Memory B cell (primary cell): ENCODE results near the gene STUM.

Source experiments
- ATAC-seq: fragments of 150-1000 bp; cut with Tn5 transposase; 2 replicates; pipeline ENCODE4 v1.10.0; 2021; ENCODE audit warnings: low read depth, mild to moderate bottlenecking, moderate library complexity
- DNase-seq, 2 donors: peaks; one replicate each; pipeline ENCODE4 v3.0.0; 2022; ENCODE audit warnings: low spot score in 2 of 2
- H3K27ac Mint-ChIP-seq: one replicate; pipeline ENCODE4 v1.8.0; 2022; ENCODE audit warnings: mild to moderate bottlenecking, moderate library complexity, mixed read lengths
- H3K27me3 Mint-ChIP-seq: one replicate; pipeline ENCODE4 v1.8.0; 2022; ENCODE audit warnings: mixed read lengths
- H3K36me3 Mint-ChIP-seq: one replicate; pipeline ENCODE4 v1.8.0; 2022; ENCODE audit warnings: mild to moderate bottlenecking, mixed read lengths
- H3K4me1 Mint-ChIP-seq: one replicate; pipeline ENCODE4 v1.8.0; 2022; ENCODE audit warnings: mixed read lengths
- H3K4me3 Mint-ChIP-seq: one replicate; pipeline ENCODE4 v1.8.0; 2022; ENCODE audit warnings: mild to moderate bottlenecking, moderate library complexity, mixed read lengths
- H3K9me3 Mint-ChIP-seq: one replicate; pipeline ENCODE4 v1.8.0; 2022; ENCODE audit warnings: mixed read lengths

Gene STUM

DNA sequence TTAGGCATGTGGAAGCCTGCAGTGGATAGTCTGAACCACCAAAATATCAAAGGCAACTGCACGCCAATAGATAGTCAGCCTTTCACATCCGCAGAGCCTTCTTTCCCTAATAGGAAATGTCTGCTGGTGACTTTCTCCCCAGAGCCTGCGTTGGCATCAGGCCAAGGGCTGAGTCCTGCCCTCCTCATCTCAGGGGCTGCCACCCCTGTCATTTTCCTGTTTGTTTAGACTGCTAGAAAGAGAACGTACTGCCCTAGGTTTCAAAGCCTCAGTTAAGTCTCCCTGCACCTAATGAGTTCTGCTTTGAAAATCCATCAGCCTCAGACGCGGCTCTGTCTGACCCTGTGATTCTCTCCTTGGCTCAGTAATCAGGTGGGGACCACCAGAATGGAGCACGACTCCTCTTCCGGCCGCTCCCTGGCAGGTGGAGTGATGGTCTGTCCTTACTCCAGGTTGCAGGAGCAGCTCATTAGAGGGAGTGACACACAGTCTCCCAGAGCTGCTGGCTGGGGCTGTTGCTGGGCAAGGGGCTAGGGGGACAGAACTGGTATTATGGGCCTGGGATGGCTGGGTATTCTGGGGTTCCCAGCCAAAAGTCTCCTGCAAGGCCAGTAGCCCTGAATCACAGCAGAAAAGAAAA lies 27.3 kb downstream of the STUM start:
- Mint-ChIP-seq H3K27ac (no peak overlapping the region), H3K9me3 (no peaks in the 10 kb centered on the region), H3K4me1 (no peaks in the 10 kb centered on the region), H3K27me3 (peaks cover 10% of the 10 kb centered on the region), H3K36me3 (peaks cover 1% of the 10 kb centered on the region), H3K4me3 (no peak overlapping the region)
- no peak for ATAC-seq
- no peak for DNase-seq

DNA sequence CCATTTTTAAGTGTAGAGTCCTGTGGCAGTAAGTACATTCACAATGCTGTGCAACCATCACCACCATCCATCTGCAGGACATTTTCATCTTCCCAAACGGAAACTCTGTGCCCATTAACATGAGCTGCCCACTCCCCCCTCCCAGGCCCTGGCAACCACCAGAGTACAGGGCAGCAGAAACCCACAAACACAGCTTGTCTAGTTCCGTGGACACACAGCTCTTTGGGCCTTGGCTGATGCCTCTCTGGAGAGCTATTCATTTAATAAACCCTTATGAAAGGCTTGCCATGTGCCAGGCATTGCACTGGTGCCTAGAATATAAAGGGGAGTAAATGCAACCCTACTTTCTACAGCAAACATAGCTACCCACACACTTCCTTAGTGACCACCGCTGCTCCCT lies 28.0 kb downstream of the STUM start:
- DNase-seq, result no peak
- ATAC-seq, result no peak
- H3K4me1 Mint-ChIP-seq, result no peaks in the 10 kb centered on the region
- H3K36me3 Mint-ChIP-seq, result peaks cover 2% of the 10 kb centered on the region
- no peak overlapping the region for H3K4me3 Mint-ChIP-seq
- no peaks in the 10 kb centered on the region for H3K9me3 Mint-ChIP-seq
- peaks cover 10% of the 10 kb centered on the region for H3K27me3 Mint-ChIP-seq
- no peak overlapping the region for H3K27ac Mint-ChIP-seq

DNA sequence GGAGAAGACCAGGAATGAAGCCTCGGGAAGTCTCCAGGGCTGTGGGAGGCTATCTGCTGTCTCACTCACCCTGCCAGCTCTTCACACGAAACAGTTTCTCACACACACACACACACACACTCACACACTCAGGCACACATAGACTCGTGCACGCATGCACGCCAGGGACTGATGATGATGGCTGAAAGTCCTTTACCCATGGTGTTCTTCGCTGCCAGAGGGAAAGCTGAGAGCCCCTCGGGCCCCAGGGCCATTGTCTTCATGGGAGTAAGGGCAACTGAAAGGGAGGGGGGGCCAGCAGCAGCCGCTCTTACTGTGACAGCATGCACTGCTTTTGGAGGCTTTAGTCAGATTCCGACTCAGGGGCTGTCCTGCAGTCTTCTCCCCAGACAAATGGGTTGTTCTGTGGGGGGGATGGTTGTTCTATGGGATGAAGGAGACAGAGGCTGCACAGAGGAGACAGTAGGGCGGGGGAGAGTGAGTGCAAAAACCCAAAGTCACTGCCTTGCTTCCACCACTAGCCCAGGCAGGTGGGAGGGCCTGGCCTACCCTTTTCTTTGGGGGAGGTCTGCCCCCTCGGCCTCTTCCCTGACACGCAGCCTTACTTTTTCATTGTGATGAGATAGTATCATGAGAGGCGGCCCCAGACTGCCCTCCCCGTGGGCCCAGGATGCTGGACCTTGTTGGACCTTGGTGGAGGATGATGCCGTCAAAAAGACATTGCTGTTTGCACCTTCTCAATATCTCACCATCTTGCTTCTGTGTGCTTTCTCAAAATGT lies 29.0 kb downstream of the STUM start:
- DNase-seq, result no peak
- no peak overlapping the region for H3K4me3 Mint-ChIP-seq
- no peaks in the 10 kb centered on the region for H3K9me3 Mint-ChIP-seq
- H3K27me3 Mint-ChIP-seq, result peaks cover 9% of the 10 kb centered on the region
- no peaks in the 10 kb centered on the region for H3K4me1 Mint-ChIP-seq
- peaks cover 2% of the 10 kb centered on the region for H3K36me3 Mint-ChIP-seq
- H3K27ac Mint-ChIP-seq, result no peak overlapping the region
- ATAC-seq, result no peak

DNA sequence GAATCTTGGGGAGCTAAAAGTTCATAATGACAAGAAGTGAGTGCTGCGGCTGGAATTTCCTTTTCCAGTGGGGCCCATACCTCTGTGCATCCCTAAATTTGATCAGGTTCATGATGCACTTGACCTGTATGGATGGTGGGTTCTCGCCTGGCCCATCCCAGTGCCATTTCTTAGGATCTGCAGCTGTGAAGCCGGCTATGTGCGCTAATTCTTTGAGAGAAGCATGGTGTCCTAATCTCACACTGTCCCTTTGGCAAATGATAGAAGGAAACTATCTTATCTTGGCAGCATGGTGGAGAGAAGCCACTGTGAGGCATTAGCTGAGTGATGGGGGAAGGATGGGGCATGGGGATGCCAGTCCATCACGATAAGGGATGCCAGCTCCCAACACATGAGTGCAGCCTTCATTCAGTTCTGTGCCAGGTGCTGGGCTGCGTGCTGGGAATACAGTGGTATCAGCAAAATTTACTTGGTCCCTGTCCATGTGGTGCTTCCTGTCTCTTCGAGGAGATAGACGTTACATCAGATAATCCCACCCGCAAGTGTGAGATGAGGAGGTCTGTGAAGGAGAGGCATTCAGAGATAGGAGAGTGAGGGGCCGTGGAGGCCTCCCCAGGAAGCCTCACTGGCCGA lies 30.5 kb downstream of the STUM start:
- Mint-ChIP-seq H3K27ac (no peak overlapping the region), H3K9me3 (no peaks in the 10 kb centered on the region), H3K36me3 (peaks cover 2% of the 10 kb centered on the region), H3K27me3 (peaks cover 9% of the 10 kb centered on the region), H3K4me1 (peaks cover 1% of the 10 kb centered on the region), H3K4me3 (no peak overlapping the region)
- DNase-seq (no peak), ATAC-seq (no peak)

DNA sequence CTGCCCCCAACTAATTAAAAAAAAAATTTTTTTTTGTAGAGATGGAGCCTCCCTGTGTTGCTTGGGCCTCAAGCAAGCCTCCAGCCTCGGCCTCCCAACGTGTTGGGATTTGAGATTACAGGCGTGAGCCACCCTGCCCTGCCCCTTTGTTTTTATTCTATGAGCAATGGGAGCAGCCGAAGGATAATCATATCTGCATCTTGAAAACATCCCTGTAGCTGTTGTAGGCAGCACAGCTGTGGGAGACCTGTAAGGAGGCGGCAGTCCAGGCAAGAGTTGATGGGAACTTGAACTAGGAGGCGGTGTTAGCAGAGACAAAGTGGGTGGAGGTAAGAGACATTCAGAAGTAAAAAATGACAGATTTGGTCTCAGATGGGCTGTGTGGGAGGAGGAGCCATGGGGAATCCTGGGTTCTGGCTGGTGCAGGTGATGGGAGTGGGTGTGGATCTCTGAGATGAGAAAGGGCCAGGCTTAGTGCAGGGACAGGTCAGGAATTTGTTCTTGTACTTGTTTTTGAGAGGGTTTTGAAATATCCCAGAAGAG lies 31.3 kb downstream of the STUM start:
- DNase-seq (no peak), ATAC-seq (no peak)
- Mint-ChIP-seq H3K27me3 (peaks cover 9% of the 10 kb centered on the region), H3K4me1 (peaks cover 3% of the 10 kb centered on the region), H3K4me3 (no peak overlapping the region), H3K27ac (no peak overlapping the region), H3K36me3 (peaks cover 2% of the 10 kb centered on the region), H3K9me3 (no peaks in the 10 kb centered on the region)

DNA sequence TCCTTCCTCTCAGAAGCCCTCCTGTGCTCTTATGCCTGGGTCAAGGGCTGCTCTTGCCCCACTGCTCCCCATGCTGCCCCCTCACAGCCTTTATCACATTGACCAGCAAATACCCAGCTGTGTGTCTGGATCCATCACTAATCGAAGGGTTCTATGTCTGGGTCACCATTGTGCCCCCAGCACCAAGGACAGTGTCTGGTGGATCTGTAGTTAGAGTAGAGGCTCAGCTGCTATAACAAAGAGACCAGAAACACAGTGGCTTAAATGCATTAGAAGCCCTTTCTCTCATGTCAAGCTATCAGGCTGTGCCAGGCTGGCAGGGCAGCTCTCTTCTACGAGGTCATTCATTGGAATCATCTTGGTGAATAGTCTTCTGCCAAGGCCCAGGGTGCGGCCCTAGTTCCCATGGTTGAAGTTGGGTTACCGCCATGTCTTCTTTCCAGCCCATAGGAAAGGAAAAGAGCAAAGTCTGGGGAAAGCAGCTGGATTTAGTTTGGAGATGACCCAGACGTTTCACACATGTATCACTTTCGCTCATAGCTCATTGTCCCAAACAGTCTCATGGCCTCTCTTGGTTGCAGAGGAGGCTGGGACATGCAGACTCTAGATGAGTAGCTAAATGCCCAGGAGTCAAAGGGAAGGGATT lies 32.2 kb downstream of the STUM start:
- peaks cover 8% of the 10 kb centered on the region for H3K27me3 Mint-ChIP-seq
- H3K9me3 Mint-ChIP-seq, result no peaks in the 10 kb centered on the region
- peaks cover 2% of the 10 kb centered on the region for H3K36me3 Mint-ChIP-seq
- no peak overlapping the region for H3K27ac Mint-ChIP-seq
- no peak for DNase-seq
- peaks cover 3% of the 10 kb centered on the region for H3K4me1 Mint-ChIP-seq
- H3K4me3 Mint-ChIP-seq, result no peak overlapping the region
- ATAC-seq, result no peak

DNA sequence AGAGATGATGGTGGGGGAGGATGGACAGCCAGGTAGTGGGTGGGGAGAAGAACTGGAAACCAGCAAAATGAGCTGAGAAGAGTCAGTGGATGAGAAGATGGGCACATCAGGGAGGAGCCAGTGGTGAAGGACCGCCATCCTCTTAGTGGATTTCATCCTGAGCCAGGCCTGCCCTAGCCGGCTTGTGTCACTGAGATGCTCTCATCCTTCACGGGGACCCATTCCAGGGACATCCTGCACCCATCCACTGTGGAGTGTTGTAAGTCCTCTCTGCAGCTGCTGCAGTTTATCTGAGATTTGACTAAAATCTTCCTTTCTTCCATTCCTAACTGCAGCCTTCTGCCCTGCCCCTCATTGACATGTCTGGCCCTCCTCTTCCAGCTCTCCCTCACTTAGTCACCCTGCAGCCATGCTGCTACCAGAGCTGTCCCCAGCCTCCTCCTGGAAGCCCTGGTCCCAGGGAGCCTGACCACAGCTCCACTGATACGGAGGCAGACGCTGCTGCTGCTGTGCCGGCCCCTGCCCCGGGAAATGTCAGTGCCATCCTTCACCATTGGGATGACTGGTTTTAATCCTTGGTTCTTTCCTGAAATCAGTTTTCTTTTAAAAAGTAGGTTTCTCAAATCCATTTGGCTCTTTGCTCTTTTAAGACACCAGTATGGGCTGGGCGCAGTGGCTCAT lies 33.2 kb downstream of the STUM start:
- peaks cover 2% of the 10 kb centered on the region for H3K36me3 Mint-ChIP-seq
- H3K4me3 Mint-ChIP-seq, result no peak overlapping the region
- DNase-seq (no peak), ATAC-seq (no peak)
- peaks cover 7% of the 10 kb centered on the region for H3K27me3 Mint-ChIP-seq
- no peak overlapping the region for H3K27ac Mint-ChIP-seq
- peaks cover 3% of the 10 kb centered on the region for H3K4me1 Mint-ChIP-seq
- no peaks in the 10 kb centered on the region for H3K9me3 Mint-ChIP-seq

DNA sequence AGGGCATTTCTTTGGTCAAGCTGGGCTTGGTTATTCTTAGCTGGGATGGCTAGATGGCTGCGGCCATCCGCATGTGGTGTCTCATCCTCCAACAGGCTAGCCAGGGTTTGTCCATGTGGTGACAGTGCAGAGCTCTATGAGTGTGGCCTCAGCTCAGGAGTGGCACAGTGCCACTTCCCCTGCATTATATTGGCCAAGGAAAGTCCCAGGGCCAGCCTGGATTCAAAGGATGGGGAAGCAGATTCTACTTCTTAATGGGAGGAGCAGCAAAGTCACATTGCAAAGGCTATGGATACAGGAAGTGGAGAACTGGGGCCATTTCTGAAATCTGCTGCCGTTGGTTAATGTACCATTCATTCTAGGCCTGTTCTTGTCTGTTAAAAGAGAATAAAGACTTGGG lies 34.4 kb downstream of the STUM start:
- H3K27ac Mint-ChIP-seq, result no peak overlapping the region
- no peak for ATAC-seq
- peaks cover 6% of the 10 kb centered on the region for H3K27me3 Mint-ChIP-seq
- H3K9me3 Mint-ChIP-seq, result no peaks in the 10 kb centered on the region
- H3K4me3 Mint-ChIP-seq, result no peak overlapping the region
- H3K4me1 Mint-ChIP-seq, result peaks cover 3% of the 10 kb centered on the region
- no peak for DNase-seq
- H3K36me3 Mint-ChIP-seq, result peaks cover 2% of the 10 kb centered on the region

DNA sequence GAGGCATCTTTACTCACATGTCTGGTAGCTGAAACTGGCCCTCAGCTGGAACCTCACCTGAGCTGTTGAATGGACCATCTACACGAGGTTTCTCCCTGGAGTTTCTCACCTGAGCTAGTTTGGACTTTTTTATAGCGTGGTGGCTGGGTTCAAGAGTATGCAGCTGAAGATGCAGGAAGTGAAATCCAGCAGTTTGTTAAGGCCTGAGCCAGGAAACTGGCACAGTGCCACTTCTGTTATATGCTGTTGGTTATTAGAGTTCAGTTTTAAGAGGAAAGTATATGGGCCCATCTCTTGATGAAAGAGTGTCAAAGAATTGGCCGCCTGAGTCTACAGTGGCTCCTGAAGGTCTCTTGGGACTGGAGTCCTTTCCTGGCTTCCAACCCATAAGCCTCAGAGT lies 35.6 kb downstream of the STUM start:
- Mint-ChIP-seq H3K4me3 (no peak overlapping the region), H3K27ac (no peak overlapping the region), H3K27me3 (peaks cover 6% of the 10 kb centered on the region), H3K4me1 (peaks cover 3% of the 10 kb centered on the region), H3K36me3 (peaks cover 2% of the 10 kb centered on the region), H3K9me3 (no peaks in the 10 kb centered on the region)
- ATAC-seq (no peak), DNase-seq (no peak)

DNA sequence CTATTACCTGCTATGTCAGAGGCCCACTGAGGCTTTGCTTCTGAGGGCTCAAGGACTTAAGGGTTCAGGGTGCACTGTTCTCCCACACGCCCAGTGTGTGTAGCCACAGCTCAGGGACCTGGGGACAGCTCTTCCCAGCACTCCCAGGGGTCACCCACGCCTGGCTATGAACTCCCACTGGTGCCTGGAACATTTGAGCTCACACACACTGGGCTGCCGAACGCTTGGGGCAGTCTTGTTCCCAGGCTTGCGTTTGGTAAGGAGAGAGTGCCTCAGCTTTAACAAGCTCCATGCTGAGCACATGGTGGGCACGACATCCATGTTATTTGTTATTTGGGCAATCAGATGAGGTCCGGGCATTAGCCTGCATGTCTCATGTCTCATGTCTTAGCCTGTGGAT lies 37.6 kb downstream of the STUM start:
- DNase-seq (no peak), ATAC-seq (no peak)
- no peaks in the 10 kb centered on the region for H3K36me3 Mint-ChIP-seq
- H3K27me3 Mint-ChIP-seq, result peaks cover 9% of the 10 kb centered on the region
- no peak overlapping the region for H3K27ac Mint-ChIP-seq
- H3K4me1 Mint-ChIP-seq, result peaks cover 3% of the 10 kb centered on the region
- no peaks in the 10 kb centered on the region for H3K9me3 Mint-ChIP-seq
- H3K4me3 Mint-ChIP-seq, result no peak overlapping the region

DNA sequence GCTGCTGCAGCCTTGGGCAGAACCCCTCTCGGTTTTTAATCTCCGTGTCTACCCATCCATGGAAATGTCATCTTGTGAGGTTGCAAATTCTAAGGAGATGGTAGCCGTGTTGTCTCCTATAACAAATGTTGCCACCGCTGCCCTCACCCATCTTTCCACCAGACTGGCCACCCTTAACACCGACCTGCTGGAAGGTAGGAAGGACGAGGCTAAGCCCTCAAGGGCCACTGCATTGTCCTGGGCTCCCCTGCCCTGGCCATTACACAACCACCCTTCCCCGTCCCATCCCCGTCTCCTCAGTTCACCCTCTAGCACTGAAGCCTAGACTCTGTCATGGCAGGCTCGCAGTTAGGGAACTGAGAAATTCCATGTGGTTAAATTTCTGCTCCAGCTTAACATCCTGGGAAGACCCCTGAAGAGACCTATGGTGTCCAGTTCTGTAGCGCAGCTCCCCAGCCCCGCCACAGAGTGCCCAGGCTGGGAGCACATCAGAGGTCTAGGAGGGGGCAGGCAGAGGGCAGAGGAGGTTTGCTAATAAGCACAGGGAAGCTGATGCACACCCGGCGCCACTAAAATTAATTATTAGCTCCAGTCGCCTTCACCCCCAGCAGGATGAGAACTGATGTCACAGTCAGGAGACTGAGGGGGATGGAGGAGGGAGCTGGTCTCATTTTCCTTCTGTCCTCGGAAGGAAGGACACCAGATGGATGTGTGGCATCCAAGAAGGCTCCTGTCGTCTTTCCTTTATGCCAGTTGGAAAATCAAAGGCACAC lies 38.3 kb downstream of the STUM start:
- DNase-seq, result no peak
- no peak overlapping the region for H3K4me3 Mint-ChIP-seq
- H3K4me1 Mint-ChIP-seq, result peaks cover 3% of the 10 kb centered on the region
- H3K36me3 Mint-ChIP-seq, result no peaks in the 10 kb centered on the region
- H3K27ac Mint-ChIP-seq, result no peak overlapping the region
- no peaks in the 10 kb centered on the region for H3K9me3 Mint-ChIP-seq
- H3K27me3 Mint-ChIP-seq, result peaks cover 10% of the 10 kb centered on the region
- ATAC-seq, result no peak

DNA sequence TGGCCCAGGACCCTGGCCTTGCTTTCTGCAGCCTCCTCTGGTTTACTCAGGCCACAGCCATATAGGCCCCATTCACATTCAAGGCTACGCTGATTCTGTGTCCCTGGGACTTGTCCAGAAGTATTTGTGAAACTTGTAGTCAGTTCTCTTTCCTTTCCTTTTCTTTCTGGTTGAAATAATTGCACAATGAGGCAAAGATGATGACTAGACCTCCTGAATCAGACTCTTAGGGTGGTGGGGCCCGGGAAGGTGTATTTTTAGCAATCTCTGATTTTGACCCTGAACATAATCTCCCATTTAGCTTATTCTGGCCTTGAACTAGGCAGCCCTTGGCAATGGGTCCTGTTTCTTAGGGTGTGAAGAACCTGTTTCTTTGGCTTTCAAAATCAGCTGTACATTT lies 39.9 kb downstream of the STUM start:
- Mint-ChIP-seq H3K4me3 (no peak overlapping the region), H3K4me1 (peaks cover 3% of the 10 kb centered on the region), H3K36me3 (no peaks in the 10 kb centered on the region), H3K27ac (no peak overlapping the region), H3K9me3 (no peaks in the 10 kb centered on the region), H3K27me3 (peaks cover 12% of the 10 kb centered on the region)
- no peak for DNase-seq
- ATAC-seq, result no peak
